HTR-8/SVneo (cell line): ENCODE data around the gene EVC2.
A peak's percentile ranks its signal among the peaks of the same experiment; 100 is the strongest.
"Not testable (repeated sequence)": the region's sequence is repeated elsewhere in the genome, so short reads cannot be mapped to it uniquely, and the experiment has no call there.

Source experiments
- DNase-seq: peaks from one replicate; pipeline ENCODE4 v3.0.0; 2011; ENCODE audit warnings: low spot score, mixed read lengths; ENCODE audit not compliant: insufficient read length
- FAIRE-seq: peaks from 2 replicates; lab custom pipeline; 2011; peaks lifted over from hg19 to GRCh38; lab: Jason Lieb, UNC

Gene EVC2

GRCh38 chr4:5632571-5632970, 75.8 kb downstream of the EVC2 start:
- FAIRE-seq, result no peak
- DNase-seq, result no peak

DNA sequence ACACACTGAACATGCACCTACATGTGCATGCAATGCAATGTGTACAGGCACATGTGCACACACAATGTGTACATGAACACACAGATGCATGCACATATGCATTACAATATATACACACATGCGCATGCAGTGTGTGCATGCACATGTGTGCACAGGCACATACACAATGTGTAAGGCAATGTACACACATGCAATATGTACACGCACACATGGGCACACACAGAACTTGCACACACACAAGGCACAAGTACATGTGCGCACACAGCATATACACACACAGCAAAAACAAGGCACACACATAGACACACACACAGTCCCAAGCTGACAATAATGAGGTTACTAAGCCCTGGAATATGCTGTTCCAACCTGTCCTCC, 76.3 kb downstream of the EVC2 start:
- FAIRE-seq, result peak; percentile 90
- DNase-seq, result no peak

- FAIRE-seq (no peak), DNase-seq (no peak)
Measured at GRCh38 chr4:5631352-5632065, 76.8 kb downstream of the EVC2 start.

DNA sequence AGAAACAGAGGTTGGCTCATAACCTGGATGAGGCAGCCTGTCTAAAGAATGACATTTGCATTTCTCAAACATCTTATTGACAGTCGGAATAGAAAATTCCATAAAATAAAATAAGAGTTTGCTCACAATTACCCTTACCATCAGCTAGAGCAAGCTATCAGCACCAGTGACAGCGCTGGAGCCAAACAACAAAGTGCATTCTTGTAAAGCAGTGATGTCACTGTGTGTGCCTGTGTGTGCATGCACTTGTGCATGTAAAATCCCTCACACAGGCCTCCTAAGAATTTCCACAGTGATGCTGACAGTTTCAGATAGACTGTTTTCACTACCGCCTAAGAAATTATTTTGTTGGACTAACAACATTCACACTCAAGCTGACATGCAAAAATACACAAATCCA, 77.6 kb downstream of the EVC2 start:
- FAIRE-seq, result no peak

GRCh38 chr4:5629542-5629941, 78.8 kb downstream of the EVC2 start:
- DNase-seq, result no peak
- no peak for FAIRE-seq

More for the DNA sequence above, 77.6 kb downstream of the EVC2 start:
- DNase-seq, result no peak

- DNase-seq (no peak), FAIRE-seq (no peak)
Measured at GRCh38 chr4:5626913-5627312, 81.4 kb downstream of the EVC2 start.

DNA sequence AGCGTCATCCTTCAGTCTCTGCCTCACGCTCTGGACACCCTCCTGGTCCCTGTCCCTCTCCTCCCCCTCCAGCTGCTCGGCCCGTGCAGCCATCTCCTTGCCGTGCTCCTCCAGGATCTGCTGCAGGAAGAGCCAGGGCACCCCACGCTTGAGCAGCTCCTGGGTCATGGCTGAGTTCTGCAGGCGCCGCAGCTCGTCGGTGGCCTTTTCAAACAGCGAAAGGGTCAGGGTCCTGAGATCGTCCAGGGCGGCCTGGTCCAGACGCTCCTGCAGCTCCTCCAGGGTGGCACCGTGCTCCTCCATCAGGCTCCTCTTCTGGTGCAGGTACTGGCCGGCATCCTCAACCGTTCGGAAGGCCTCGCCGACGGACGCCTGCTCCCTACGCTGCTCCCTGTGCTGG, 85.8 kb downstream of the EVC2 start:
- FAIRE-seq, result no peak
- no peak for DNase-seq

GRCh38 chr4:5619913-5620625, 88.3 kb downstream of the EVC2 start:
- FAIRE-seq (no peak), DNase-seq (no peak)

DNA sequence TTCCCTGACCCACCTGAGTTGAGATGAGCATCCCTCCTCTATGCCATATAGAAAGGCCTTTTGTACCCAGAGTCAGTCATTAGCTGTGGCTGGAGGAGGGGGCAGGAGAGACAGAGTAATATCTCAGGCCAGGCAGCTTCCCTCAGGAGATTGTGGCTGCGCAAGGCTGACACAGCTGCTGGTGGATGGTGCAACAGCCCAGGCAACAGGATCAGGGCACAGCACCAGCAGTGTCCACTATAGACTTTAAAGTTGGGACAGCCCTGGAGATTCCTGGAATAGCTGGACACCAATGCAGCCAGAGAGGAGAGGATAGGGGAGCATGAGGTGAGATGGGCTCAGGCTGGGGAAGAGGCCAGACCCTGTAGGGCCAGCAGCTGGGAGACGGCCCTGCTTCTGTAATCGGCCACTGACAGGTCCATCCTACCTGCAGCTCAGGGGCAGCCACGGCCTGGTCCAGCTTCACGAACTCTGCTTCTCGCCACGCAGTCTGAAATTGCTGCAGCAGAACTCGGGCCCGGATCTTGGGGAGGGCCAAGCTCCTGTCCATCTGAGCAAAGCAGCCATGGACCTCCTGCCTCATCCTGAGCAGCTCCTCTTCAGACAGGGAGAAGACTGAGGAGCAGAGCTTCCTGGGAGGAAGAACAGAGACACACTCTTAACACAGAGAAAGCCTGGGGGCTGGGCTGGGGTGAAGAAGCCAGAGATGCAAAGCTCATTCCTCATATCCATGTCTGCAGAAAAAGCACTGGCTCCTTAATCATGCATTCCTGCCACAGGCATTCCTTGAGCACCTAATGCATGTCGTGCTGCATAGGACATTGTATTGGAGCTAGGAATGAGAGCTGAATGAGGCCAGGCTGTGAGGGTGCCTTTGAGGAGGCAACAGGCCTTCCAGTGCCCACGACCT, 90.1 kb downstream of the EVC2 start:
- FAIRE-seq (no peak), DNase-seq (no peak)

- no peak for FAIRE-seq
- DNase-seq, result no peak
Measured at GRCh38 chr4:5616331-5616950, 91.9 kb downstream of the EVC2 start.

- no peak for FAIRE-seq
- DNase-seq, result no peak
Measured at GRCh38 chr4:5615496-5616075, 92.8 kb downstream of the EVC2 start.

- DNase-seq, result no peak
- FAIRE-seq, result no peak
Measured at GRCh38 chr4:5611750-5612149, 96.6 kb downstream of the EVC2 start.

GRCh38 chr4:5609306-5610007, 98.9 kb downstream of the EVC2 start:
- DNase-seq (no peak), FAIRE-seq (no peak)

DNA sequence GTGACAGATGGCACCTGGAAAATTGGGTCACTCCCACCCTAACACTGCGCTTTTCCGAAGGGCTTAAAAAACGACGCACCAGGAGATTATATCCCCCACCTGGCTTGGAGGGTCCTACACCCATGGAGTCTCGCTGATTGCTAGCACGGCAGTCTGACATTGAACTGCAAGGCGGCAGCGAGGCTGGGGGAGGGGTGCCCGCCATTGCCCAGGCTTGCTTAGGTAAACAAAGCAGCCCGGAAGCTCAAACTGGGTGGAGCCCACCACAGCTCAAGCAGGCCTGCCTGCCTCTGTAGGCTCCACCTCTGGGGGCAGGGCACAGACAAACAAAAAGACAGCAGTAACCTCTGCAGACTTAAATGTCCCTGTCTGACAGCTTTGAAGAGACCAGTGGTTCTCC, 114.5 kb downstream of the EVC2 start:
- FAIRE-seq, DNase-seq: not testable (repeated sequence)

GRCh38 chr4:5592272-5592671, 116.1 kb downstream of the EVC2 start:
- no peak for DNase-seq
- FAIRE-seq, result no peak

- no peak for DNase-seq
- no peak for FAIRE-seq
Measured at GRCh38 chr4:5589495-5589894, 118.9 kb downstream of the EVC2 start.

DNA sequence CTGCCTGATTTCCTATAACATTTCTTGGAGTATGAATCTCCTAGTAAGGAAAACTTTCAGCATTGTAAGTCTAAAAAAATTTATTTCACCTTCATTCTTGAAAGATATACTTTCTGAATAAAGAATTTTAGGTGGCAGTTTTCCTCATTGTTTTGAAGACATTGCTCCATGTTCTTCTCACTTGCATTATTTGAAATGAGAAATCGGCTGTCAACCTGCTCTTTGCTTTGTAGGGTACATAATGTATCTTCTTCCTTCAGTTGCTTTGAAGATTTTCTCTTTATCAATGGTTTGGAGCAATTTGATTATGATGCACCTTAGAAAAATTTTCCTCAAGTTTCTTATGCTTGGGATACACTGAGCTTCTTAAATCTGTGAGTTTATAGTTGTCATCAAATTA, 120.3 kb downstream of the EVC2 start:
- DNase-seq (no peak), FAIRE-seq (no peak)

- DNase-seq, result no peak
- FAIRE-seq, result no peak
Measured at GRCh38 chr4:5575941-5576340, 132.4 kb downstream of the EVC2 start.

DNA sequence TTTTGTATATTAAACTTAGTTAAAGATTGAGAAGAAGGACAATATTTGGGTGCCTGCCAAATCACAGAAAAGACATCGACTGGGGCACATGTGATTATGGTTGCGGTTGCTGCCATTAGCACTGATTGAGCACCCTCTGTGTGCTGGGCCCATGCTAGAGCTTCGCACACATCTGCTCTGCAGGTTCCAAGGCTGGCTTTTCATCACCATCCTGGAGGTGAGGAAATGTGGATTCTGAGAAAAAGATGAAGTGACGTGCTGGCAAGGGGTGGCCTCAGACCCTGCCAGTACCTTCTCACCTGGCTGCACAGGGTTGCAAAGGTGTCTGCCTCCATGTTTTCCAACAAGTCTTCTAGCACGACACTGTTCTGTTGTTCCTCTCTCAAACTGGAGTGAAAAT, 134.0 kb downstream of the EVC2 start:
- FAIRE-seq (no peak), DNase-seq (no peak)

GRCh38 chr4:5573965-5574364, 134.4 kb downstream of the EVC2 start:
- no peak for FAIRE-seq
- DNase-seq, result no peak
